Measurements from ENCODE around the gene TTC21B.
"Not testable (repeated sequence)": the region's sequence is repeated elsewhere in the genome, so short reads cannot be mapped to it uniquely, and the experiment has no call there.

Gene TTC21B

DNA sequence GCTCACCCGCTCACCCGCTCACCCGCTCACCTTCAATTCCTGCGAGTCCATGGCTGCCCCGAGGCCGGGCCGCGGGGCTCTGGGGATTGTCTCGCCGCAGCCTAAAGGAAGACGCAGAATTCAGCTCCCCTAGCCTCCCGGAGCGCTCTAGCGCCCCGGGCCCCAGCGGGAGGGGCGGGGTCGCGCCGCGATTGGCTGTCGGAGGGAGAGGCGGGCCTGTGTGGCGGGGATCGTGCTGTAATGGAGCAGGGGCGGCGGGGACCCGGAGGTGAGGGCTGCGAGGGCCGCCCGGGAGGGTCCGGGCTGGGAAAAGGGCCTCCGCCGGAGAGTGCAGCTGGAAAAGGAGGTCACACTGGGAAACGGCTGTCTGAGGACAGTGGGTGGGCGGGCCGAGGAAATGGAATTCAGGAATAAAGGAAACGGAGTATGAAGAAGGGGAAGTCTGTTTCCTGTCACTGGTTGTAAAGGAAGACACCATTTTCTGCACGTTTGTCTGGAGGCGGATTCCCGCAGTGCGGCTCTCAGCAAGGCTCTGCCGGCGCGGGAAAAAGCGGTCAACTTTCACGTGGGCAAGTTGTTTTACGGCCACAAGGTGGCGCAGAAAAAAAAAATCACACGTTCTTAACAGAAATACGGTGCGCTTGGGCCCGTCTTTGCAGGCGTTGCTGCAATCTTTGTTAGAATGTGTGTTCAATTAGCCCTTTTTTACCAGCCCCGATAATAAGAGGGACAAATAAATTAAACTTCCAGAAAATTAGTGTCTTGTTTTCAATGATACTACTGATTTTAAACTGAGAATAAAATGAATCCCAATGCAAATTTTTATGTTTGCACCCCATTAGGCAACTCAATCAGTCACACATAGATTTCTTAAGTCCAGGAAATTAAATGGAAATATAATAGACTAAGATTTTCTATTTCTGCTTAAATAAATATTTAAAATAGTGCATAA is at the start of gene TTC21B:
TSS of gene TTC21B (minus strand) at position 122 of the 952 bp plus-strand sequence. CDS start at position 51, 71 bp downstream.
- DNase-seq (ENCODE audit: extremely low read depth, insufficient read length) = peak; percentile 95
- H3K36me3 ChIP-seq (ENCODE audit: control insufficient read depth, insufficient read depth, low read length) = no peaks in the 10 kb centered on the region
- peak within 1 kb of the TSS; percentile 75 for H3K4me3 ChIP-seq (replicated peaks; ENCODE audit: low read depth, low read length)
- no peaks in the 10 kb centered on the region for H3K27me3 ChIP-seq (replicated peaks; ENCODE audit: control insufficient read depth, insufficient read depth, low read length)
- TF ChIP-seq, protein P1, sequence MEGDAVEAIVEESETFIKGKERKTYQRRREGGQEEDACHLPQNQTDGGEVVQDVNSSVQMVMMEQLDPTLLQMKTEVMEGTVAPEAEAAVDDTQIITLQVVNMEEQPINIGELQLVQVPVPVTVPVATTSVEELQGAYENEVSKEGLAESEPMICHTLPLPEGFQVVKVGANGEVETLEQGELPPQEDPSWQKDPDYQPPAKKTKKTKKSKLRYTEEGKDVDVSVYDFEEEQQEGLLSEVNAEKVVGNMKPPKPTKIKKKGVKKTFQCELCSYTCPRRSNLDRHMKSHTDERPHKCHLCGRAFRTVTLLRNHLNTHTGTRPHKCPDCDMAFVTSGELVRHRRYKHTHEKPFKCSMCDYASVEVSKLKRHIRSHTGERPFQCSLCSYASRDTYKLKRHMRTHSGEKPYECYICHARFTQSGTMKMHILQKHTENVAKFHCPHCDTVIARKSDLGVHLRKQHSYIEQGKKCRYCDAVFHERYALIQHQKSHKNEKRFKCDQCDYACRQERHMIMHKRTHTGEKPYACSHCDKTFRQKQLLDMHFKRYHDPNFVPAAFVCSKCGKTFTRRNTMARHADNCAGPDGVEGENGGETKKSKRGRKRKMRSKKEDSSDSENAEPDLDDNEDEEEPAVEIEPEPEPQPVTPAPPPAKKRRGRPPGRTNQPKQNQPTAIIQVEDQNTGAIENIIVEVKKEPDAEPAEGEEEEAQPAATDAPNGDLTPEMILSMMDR (IDR thresholded peaks at IDR 0.05; ENCODE audit: insufficient read depth, low read length, poor library complexity, severe bottlenecking) = peak; percentile 74

DNA sequence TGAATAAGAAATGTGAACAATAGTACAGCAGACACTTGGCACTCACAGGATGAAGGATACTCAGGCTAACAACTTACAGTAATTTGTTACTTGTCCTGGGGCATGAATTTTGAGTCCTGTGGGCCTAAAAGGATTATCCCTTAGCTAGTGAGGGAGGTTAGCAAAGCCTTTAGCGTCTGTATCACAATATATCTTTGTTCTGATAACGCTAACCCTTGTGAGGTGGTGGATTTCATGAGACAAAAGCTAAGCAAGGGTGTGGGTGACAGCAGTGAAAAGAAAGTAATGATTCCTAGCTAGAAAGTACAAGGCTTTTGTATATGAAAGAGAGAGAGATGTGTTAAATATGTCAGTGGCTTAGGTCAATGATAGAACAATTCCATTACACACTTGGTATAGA is 46.8 kb upstream of the TTC21B start:
- no peak overlapping the region for H3K4me3 ChIP-seq (replicated peaks; ENCODE audit: low read depth, low read length)
- TF ChIP-seq, protein P1 (IDR thresholded peaks at IDR 0.05; ENCODE audit: insufficient read depth, low read length, poor library complexity, severe bottlenecking) = no peak
- H3K36me3 ChIP-seq (ENCODE audit: control insufficient read depth, insufficient read depth, low read length) = no peaks in the 10 kb centered on the region
- no peaks in the 10 kb centered on the region for H3K27me3 ChIP-seq (replicated peaks; ENCODE audit: control insufficient read depth, insufficient read depth, low read length)
- no peak for DNase-seq (ENCODE audit: extremely low read depth, insufficient read length)

DNA sequence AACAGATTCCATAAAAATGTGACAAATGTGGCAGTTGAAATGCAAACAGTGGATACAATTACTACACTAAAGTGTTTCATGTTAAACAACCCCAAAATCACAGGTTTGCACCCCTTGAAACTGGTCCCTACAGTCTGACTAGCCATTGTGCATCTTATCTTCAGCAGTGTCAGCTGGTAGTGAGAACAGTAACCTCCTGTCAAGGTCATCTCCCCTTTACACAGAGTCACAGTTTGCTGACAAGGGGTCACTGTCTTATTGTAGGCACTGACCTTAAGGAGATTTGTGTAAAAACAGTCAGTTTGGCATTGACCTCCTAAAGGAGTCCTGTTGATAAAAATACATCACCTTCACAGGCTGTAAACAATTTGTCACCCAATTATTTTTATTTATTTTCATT is 37.3 kb upstream of the TTC21B start:
- TF ChIP-seq, protein P1 (IDR thresholded peaks at IDR 0.05; ENCODE audit: insufficient read depth, low read length, poor library complexity, severe bottlenecking) = no peak

DNA sequence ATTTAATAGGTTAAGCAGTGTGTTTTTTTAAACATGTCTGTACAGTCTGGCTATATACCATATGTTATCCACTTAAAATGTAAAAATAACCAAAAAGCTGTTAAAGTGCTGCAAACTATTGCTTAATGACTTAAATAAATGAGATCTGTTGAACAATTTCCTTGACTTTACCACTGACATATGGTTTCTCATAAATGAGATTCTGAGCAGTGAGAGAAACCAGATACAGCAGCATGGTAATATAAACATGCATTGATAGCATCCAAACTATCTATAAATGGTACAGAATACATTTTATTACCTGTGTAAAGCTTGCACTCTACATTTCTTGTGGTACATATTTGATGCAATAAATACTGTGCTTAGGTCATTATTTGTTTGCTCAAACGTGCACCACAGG is 36.3 kb upstream of the TTC21B start:
- TF ChIP-seq, protein P1 (IDR thresholded peaks at IDR 0.05; ENCODE audit: insufficient read depth, low read length, poor library complexity, severe bottlenecking) = no peak
- Histone ChIP-seq H3K4me3 (replicated peaks; ENCODE audit: low read depth, low read length) (no peak overlapping the region), H3K36me3 (ENCODE audit: control insufficient read depth, insufficient read depth, low read length) (no peaks in the 10 kb centered on the region), H3K27me3 (replicated peaks; ENCODE audit: control insufficient read depth, insufficient read depth, low read length) (no peaks in the 10 kb centered on the region)
- DNase-seq (ENCODE audit: extremely low read depth, insufficient read length) = no peak

More for the DNA sequence above, 37.3 kb upstream of the TTC21B start:
- Histone ChIP-seq H3K4me3 (replicated peaks; ENCODE audit: low read depth, low read length) (no peak overlapping the region), H3K27me3 (replicated peaks; ENCODE audit: control insufficient read depth, insufficient read depth, low read length) (no peaks in the 10 kb centered on the region), H3K36me3 (ENCODE audit: control insufficient read depth, insufficient read depth, low read length) (no peaks in the 10 kb centered on the region)
- DNase-seq (ENCODE audit: extremely low read depth, insufficient read length) = no peak

DNA sequence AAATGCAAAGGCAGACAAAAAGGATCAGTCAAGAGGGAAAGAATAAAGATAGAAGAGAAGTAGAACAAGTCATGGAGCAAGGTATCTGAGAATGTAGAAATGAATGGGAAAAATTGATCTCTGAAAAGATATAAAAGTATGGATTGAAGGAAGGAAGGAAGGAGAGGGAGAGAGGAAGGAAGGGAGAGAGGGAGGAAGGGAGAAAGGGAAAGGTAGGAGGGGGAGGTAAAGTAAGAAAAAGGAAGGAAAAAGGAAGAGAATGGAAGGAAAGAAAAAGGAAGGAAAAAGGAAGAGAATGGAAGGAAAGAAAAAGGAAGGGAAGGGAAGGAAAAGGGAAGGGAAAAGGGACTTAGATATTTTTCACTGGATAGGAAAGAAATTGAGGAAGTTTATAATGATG is 31.5 kb upstream of the TTC21B start:
- Histone ChIP-seq H3K36me3 (ENCODE audit: control insufficient read depth, insufficient read depth, low read length) (no peaks in the 10 kb centered on the region), H3K27me3 (replicated peaks; ENCODE audit: control insufficient read depth, insufficient read depth, low read length) (no peaks in the 10 kb centered on the region), H3K4me3 (replicated peaks; ENCODE audit: low read depth, low read length) (no peak overlapping the region)
- no peak for DNase-seq (ENCODE audit: extremely low read depth, insufficient read length)
- TF ChIP-seq, protein P1 (IDR thresholded peaks at IDR 0.05; ENCODE audit: insufficient read depth, low read length, poor library complexity, severe bottlenecking) = no peak

DNA sequence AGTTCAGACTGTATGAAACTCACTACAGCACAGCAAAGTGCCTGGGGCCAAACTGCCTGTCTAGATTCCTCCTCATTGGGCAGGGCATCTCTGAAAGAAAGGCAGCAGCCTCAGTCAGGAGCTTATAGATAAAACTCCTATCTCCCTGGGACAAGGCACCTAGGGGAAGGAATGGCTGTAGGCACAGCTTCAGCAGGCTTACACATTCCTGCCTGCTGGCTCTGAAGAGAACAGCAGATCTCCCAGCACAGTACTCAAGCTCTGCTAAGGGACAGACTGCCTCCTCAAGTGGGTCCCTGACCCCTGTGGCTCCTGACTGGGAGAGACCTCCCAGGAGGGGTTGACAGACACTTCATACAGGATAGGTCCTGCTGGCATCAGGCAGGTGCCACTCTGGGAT is 18.6 kb upstream of the TTC21B start:
- not testable (repeated sequence) for DNase-seq (ENCODE audit: extremely low read depth, insufficient read length); H3K4me3 ChIP-seq (replicated peaks; ENCODE audit: low read depth, low read length); H3K27me3 ChIP-seq (replicated peaks; ENCODE audit: control insufficient read depth, insufficient read depth, low read length); H3K36me3 ChIP-seq (ENCODE audit: control insufficient read depth, insufficient read depth, low read length)

Measured in GM06990 (cell line).